SU-DHL-6 (cell line): ENCODE data around the gene GBF1.

Experiments
- H2AFZ ChIP-seq: fragments of 200-600 bp; sonication (generic); 2 replicates; pipeline ENCODE4 v1.6.1; 2014; ENCODE audit warnings: low read depth, mild to moderate bottlenecking, moderate library complexity, mixed read lengths, antibody characterized with exemption, low read length; ENCODE audit not compliant: severe bottlenecking
- H3F3A ChIP-seq: fragments of 200-600 bp; shearing (Covaris generic); 2 replicates; pipeline ENCODE4 v1.6.0; 2016; ENCODE audit warnings: antibody characterized with exemption, mild to moderate bottlenecking; ENCODE audit not compliant: insufficient read depth
- H3K27ac ChIP-seq: fragments of 200-600 bp; sonication (generic); 2 replicates; pipeline ENCODE4 v1.5.1; 2016; ENCODE audit warnings: low read depth, mild to moderate bottlenecking, low read length, moderate library complexity, mixed read lengths
- H3K27me3 ChIP-seq: fragments of 200-600 bp; sonication (generic), shearing (Covaris generic); 2 replicates; pipeline ENCODE4 v1.6.0; 2014; ENCODE audit warnings: mild to moderate bottlenecking, low read length
- H3K36me3 ChIP-seq: fragments of 200-600 bp; sonication (generic); 2 replicates; pipeline ENCODE4 v1.6.1; 2014; ENCODE audit warnings: mild to moderate bottlenecking, low read length, mixed read lengths
- H3K4me2 ChIP-seq: fragments of 300-600, 200-600 bp; shearing (Covaris generic), sonication (generic); 2 replicates; pipeline ENCODE4 v1.6.0; 2014; ENCODE audit warnings: low read length, low read depth, mild to moderate bottlenecking; ENCODE audit not compliant: poor library complexity, severe bottlenecking
- H3K4me3 ChIP-seq: fragments of 200-600 bp; sonication (generic); 2 replicates; pipeline ENCODE4 v1.5.1; 2014; ENCODE audit warnings: antibody characterized with exemption, low read length, mild to moderate bottlenecking, mixed read lengths; ENCODE audit not compliant: insufficient read depth, poor library complexity, severe bottlenecking
- H3K79me2 ChIP-seq: fragments of 200-600 bp; sonication (generic); 2 replicates; pipeline ENCODE4 v1.6.1; 2014; ENCODE audit warnings: mild to moderate bottlenecking, low read length, moderate library complexity; ENCODE audit not compliant: insufficient read depth
- H3K9ac ChIP-seq: fragments of 200-600 bp; sonication (generic); 2 replicates; pipeline ENCODE4 v1.7.0; 2014; ENCODE audit warnings: mild to moderate bottlenecking, low read length
- H3K9me2 ChIP-seq: fragments of 200-600 bp; sonication (generic); replicated peaks from 2 replicates; pipeline ENCODE4 v1.6.1; 2014; ENCODE audit warnings: low read length; ENCODE audit not compliant: insufficient read depth
- H3K9me3 ChIP-seq: fragments of 200-600 bp; sonication (generic); 2 replicates; pipeline ENCODE4 v1.6.1; 2014; ENCODE audit warnings: low read length, mixed read lengths; ENCODE audit not compliant: insufficient read depth
- H4K20me1 ChIP-seq: fragments of 200-600 bp; sonication (generic); 2 replicates; pipeline ENCODE4 v1.6.1; 2014; ENCODE audit warnings: low read depth, mild to moderate bottlenecking, antibody characterized with exemption, low read length, moderate library complexity, mixed read lengths
- CTCF ChIP-seq: fragments of 200-600 bp; sonication (generic); IDR thresholded peaks from one replicate; pipeline ENCODE4 v1.5.1; 2017; ENCODE audit warnings: antibody characterized with exemption, mild to moderate bottlenecking, low read length, moderate library complexity; ENCODE audit not compliant: insufficient read depth, poor library complexity, severe bottlenecking
- EZH2phosphoT487 ChIP-seq: fragments of 200-600 bp; sonication (generic), shearing (Covaris generic); conservative IDR thresholded peaks from 2 replicates; pipeline ENCODE4 v1.6.1; 2018; ENCODE audit warnings: mild to moderate bottlenecking, antibody characterized with exemption, low read length, moderate library complexity, mixed read lengths

GBF1 gene

GRCh38 chr10:102283890-102284289 lies 38.6 kb downstream of the GBF1 start:
- H3F3A ChIP-seq = no peaks in the 10 kb centered on the region
- H3K27ac ChIP-seq = no peak overlapping the region
- H2AFZ ChIP-seq = no peak overlapping the region
- H4K20me1 ChIP-seq = no peaks in the 10 kb centered on the region
- H3K9me2 ChIP-seq = no peaks in the 10 kb centered on the region
- peaks cover 3% of the 10 kb centered on the region; the same call in 1 of the 2 replicates for H3K36me3 ChIP-seq
- H3K79me2 ChIP-seq = peaks cover 56% of the 10 kb centered on the region
- no peak overlapping the region for H3K4me2 ChIP-seq
- H3K9ac ChIP-seq = no peak overlapping the region
- TF ChIP-seq EZH2phosphoT487 (no peak), CTCF (no peak)
- H3K4me3 ChIP-seq = no peak overlapping the region
- no peaks in the 10 kb centered on the region for H3K9me3 ChIP-seq
- no peaks in the 10 kb centered on the region for H3K27me3 ChIP-seq

- Histone ChIP-seq H4K20me1 (no peaks in the 10 kb centered on the region), H3K4me2 (no peak overlapping the region), H3K27ac (no peak overlapping the region), H3K9me2 (no peaks in the 10 kb centered on the region), H3K4me3 (no peak overlapping the region), H3K9me3 (no peaks in the 10 kb centered on the region), H3K9ac (no peak overlapping the region), H2AFZ (no peak overlapping the region), H3K27me3 (no peaks in the 10 kb centered on the region), H3K79me2 (peaks cover 55% of the 10 kb centered on the region), H3F3A (no peaks in the 10 kb centered on the region), H3K36me3 (peaks cover 3% of the 10 kb centered on the region; the same call in 1 of the 2 replicates)
- TF ChIP-seq EZH2phosphoT487 (no peak), CTCF (no peak)
These were observed 39.2 kb downstream of the GBF1 start for GRCh38 chr10:102284531-102284930.

- no peak overlapping the region for H3K4me3 ChIP-seq
- no peak for TF ChIP-seq EZH2phosphoT487
- no peak for TF ChIP-seq CTCF
- H3K27me3 ChIP-seq = no peaks in the 10 kb centered on the region
- H4K20me1 ChIP-seq = no peaks in the 10 kb centered on the region
- H3K36me3 ChIP-seq = peaks cover 3% of the 10 kb centered on the region; the same call in 1 of the 2 replicates
- no peak overlapping the region for H2AFZ ChIP-seq
- no peak overlapping the region for H3K9ac ChIP-seq
- H3K9me2 ChIP-seq = no peaks in the 10 kb centered on the region
- H3K79me2 ChIP-seq = peaks cover 53% of the 10 kb centered on the region
- H3K9me3 ChIP-seq = no peaks in the 10 kb centered on the region
- no peaks in the 10 kb centered on the region for H3F3A ChIP-seq
- no peak overlapping the region for H3K27ac ChIP-seq
- H3K4me2 ChIP-seq = no peak overlapping the region
These were observed 39.8 kb downstream of the GBF1 start for GRCh38 chr10:102285133-102285532.
